Activated naive CD8-positive, alpha-beta T cell (primary cell): ENCODE data around the gene TPGS2.

Experiments
- H3K27ac Mint-ChIP-seq: one replicate; pipeline ENCODE4 v1.8.0; 2021; ENCODE audit warnings: mixed read lengths
- H3K27me3 Mint-ChIP-seq: one replicate; pipeline ENCODE4 v1.8.0; 2021; ENCODE audit warnings: mixed read lengths
- H3K36me3 Mint-ChIP-seq: one replicate; pipeline ENCODE4 v1.8.0; 2021; ENCODE audit warnings: mixed read lengths
- H3K4me1 Mint-ChIP-seq: one replicate; pipeline ENCODE4 v1.8.0; 2021; ENCODE audit warnings: low read depth, mixed read lengths
- H3K4me3 Mint-ChIP-seq: one replicate; pipeline ENCODE4 v1.8.0; 2021; ENCODE audit warnings: mild to moderate bottlenecking, mixed read lengths
- H3K9me3 Mint-ChIP-seq: one replicate; pipeline ENCODE4 v1.8.0; 2021; ENCODE audit warnings: low read depth, mixed read lengths

Gene TPGS2

GRCh38 chr18:36812678-36813077, 16.1 kb downstream of the TPGS2 start:
- Mint-ChIP-seq H3K4me1 (peaks cover 4% of the 10 kb centered on the region), H3K36me3 (peaks cover 5% of the 10 kb centered on the region), H3K9me3 (no peaks in the 10 kb centered on the region), H3K27ac (no peak overlapping the region), H3K4me3 (no peak overlapping the region), H3K27me3 (no peaks in the 10 kb centered on the region)

- H3K4me3 Mint-ChIP-seq, result no peak overlapping the region
- H3K27ac Mint-ChIP-seq, result no peak overlapping the region
- peaks cover 8% of the 10 kb centered on the region for H3K36me3 Mint-ChIP-seq
- no peaks in the 10 kb centered on the region for H3K9me3 Mint-ChIP-seq
- no peaks in the 10 kb centered on the region for H3K27me3 Mint-ChIP-seq
- peaks cover 4% of the 10 kb centered on the region for H3K4me1 Mint-ChIP-seq
These were observed 16.8 kb downstream of the TPGS2 start for GRCh38 chr18:36811955-36812354.

- H3K9me3 Mint-ChIP-seq, result no peaks in the 10 kb centered on the region
- H3K4me1 Mint-ChIP-seq, result peaks cover 4% of the 10 kb centered on the region
- peaks cover 10% of the 10 kb centered on the region for H3K36me3 Mint-ChIP-seq
- no peak overlapping the region for H3K27ac Mint-ChIP-seq
- no peaks in the 10 kb centered on the region for H3K27me3 Mint-ChIP-seq
- no peak overlapping the region for H3K4me3 Mint-ChIP-seq
These were observed 17.4 kb downstream of the TPGS2 start for GRCh38 chr18:36811430-36811829.

- no peak overlapping the region for H3K27ac Mint-ChIP-seq
- H3K36me3 Mint-ChIP-seq, result peaks cover 12% of the 10 kb centered on the region
- H3K4me1 Mint-ChIP-seq, result peaks cover 4% of the 10 kb centered on the region
- H3K9me3 Mint-ChIP-seq, result no peaks in the 10 kb centered on the region
- H3K4me3 Mint-ChIP-seq, result no peak overlapping the region
- no peaks in the 10 kb centered on the region for H3K27me3 Mint-ChIP-seq
These were observed 19.0 kb downstream of the TPGS2 start for GRCh38 chr18:36809590-36810381.

- Mint-ChIP-seq H3K9me3 (no peaks in the 10 kb centered on the region), H3K36me3 (peaks cover 18% of the 10 kb centered on the region), H3K4me3 (no peak overlapping the region), H3K27ac (no peak overlapping the region), H3K4me1 (peaks cover 4% of the 10 kb centered on the region), H3K27me3 (no peaks in the 10 kb centered on the region)
These were observed 20.1 kb downstream of the TPGS2 start for GRCh38 chr18:36808681-36809080.

GRCh38 chr18:36805105-36805504, 23.7 kb downstream of the TPGS2 start:
- H3K4me3 Mint-ChIP-seq, result no peak overlapping the region
- H3K27me3 Mint-ChIP-seq, result no peaks in the 10 kb centered on the region
- peaks cover 4% of the 10 kb centered on the region for H3K4me1 Mint-ChIP-seq
- H3K27ac Mint-ChIP-seq, result no peak overlapping the region
- peaks cover 30% of the 10 kb centered on the region for H3K36me3 Mint-ChIP-seq
- H3K9me3 Mint-ChIP-seq, result no peaks in the 10 kb centered on the region

- Mint-ChIP-seq H3K9me3 (no peaks in the 10 kb centered on the region), H3K4me1 (no peaks in the 10 kb centered on the region)
These were observed 29.9 kb downstream of the TPGS2 start for GRCh38 chr18:36798738-36799473.

GRCh38 chr18:36792634-36793283, 36.0 kb downstream of the TPGS2 start:
- Mint-ChIP-seq H3K27me3 (no peaks in the 10 kb centered on the region), H3K4me3 (no peak overlapping the region), H3K4me1 (no peaks in the 10 kb centered on the region), H3K9me3 (peaks cover 6% of the 10 kb centered on the region), H3K27ac (no peak overlapping the region), H3K36me3 (peaks cover 44% of the 10 kb centered on the region)

More at GRCh38 chr18:36798738-36799473, 29.9 kb downstream of the TPGS2 start:
- no peaks in the 10 kb centered on the region for H3K27me3 Mint-ChIP-seq
- no peak overlapping the region for H3K27ac Mint-ChIP-seq
- peaks cover 34% of the 10 kb centered on the region for H3K36me3 Mint-ChIP-seq
- H3K4me3 Mint-ChIP-seq, result no peak overlapping the region

- Mint-ChIP-seq H3K27ac (no peak overlapping the region), H3K4me3 (no peak overlapping the region), H3K36me3 (peaks cover 34% of the 10 kb centered on the region), H3K4me1 (no peaks in the 10 kb centered on the region), H3K27me3 (no peaks in the 10 kb centered on the region), H3K9me3 (peaks cover 6% of the 10 kb centered on the region)
These were observed 42.1 kb downstream of the TPGS2 start for GRCh38 chr18:36786686-36787085.

GRCh38 chr18:36783792-36784191, 45.0 kb downstream of the TPGS2 start:
- no peaks in the 10 kb centered on the region for H3K9me3 Mint-ChIP-seq
- no peak overlapping the region for H3K4me3 Mint-ChIP-seq
- no peaks in the 10 kb centered on the region for H3K4me1 Mint-ChIP-seq
- H3K36me3 Mint-ChIP-seq, result peaks cover 20% of the 10 kb centered on the region
- no peaks in the 10 kb centered on the region for H3K27me3 Mint-ChIP-seq
- no peak overlapping the region for H3K27ac Mint-ChIP-seq

GRCh38 chr18:36782710-36783109, 46.1 kb downstream of the TPGS2 start:
- no peaks in the 10 kb centered on the region for H3K4me1 Mint-ChIP-seq
- H3K9me3 Mint-ChIP-seq, result no peaks in the 10 kb centered on the region
- H3K4me3 Mint-ChIP-seq, result no peak overlapping the region
- no peaks in the 10 kb centered on the region for H3K27me3 Mint-ChIP-seq
- H3K36me3 Mint-ChIP-seq, result peaks cover 20% of the 10 kb centered on the region
- no peak overlapping the region for H3K27ac Mint-ChIP-seq

- no peak overlapping the region for H3K27ac Mint-ChIP-seq
- no peaks in the 10 kb centered on the region for H3K27me3 Mint-ChIP-seq
- H3K36me3 Mint-ChIP-seq, result peaks cover 11% of the 10 kb centered on the region
- H3K9me3 Mint-ChIP-seq, result no peaks in the 10 kb centered on the region
- no peaks in the 10 kb centered on the region for H3K4me1 Mint-ChIP-seq
- H3K4me3 Mint-ChIP-seq, result no peak overlapping the region
These were observed 48.1 kb downstream of the TPGS2 start for GRCh38 chr18:36780748-36781147.

GRCh38 chr18:36777566-36777965, 51.2 kb downstream of the TPGS2 start:
- H3K27ac Mint-ChIP-seq, result no peak overlapping the region

GRCh38 chr18:36776650-36777049, 52.2 kb downstream of the TPGS2 start:
- H3K27ac Mint-ChIP-seq, result no peak overlapping the region
- H3K27me3 Mint-ChIP-seq, result no peaks in the 10 kb centered on the region
- H3K9me3 Mint-ChIP-seq, result no peaks in the 10 kb centered on the region
- peaks cover 7% of the 10 kb centered on the region for H3K36me3 Mint-ChIP-seq
- no peaks in the 10 kb centered on the region for H3K4me1 Mint-ChIP-seq
- H3K4me3 Mint-ChIP-seq, result no peak overlapping the region

More at GRCh38 chr18:36777566-36777965, 51.2 kb downstream of the TPGS2 start:
- no peaks in the 10 kb centered on the region for H3K4me1 Mint-ChIP-seq
- no peaks in the 10 kb centered on the region for H3K9me3 Mint-ChIP-seq
- no peaks in the 10 kb centered on the region for H3K27me3 Mint-ChIP-seq
- H3K36me3 Mint-ChIP-seq, result peaks cover 7% of the 10 kb centered on the region
- H3K4me3 Mint-ChIP-seq, result no peak overlapping the region

GRCh38 chr18:36775396-36775795, 53.4 kb downstream of the TPGS2 start:
- H3K9me3 Mint-ChIP-seq, result no peaks in the 10 kb centered on the region
- peaks cover 7% of the 10 kb centered on the region for H3K36me3 Mint-ChIP-seq
- no peak overlapping the region for H3K4me3 Mint-ChIP-seq

More at GRCh38 chr18:36775396-36775795, 53.4 kb downstream of the TPGS2 start:
- Mint-ChIP-seq H3K4me1 (peaks cover 7% of the 10 kb centered on the region), H3K27me3 (no peaks in the 10 kb centered on the region), H3K27ac (no peak overlapping the region)
